Measurements from ENCODE around the gene TTLL6.

- TF ChIP-seq, protein P1, sequence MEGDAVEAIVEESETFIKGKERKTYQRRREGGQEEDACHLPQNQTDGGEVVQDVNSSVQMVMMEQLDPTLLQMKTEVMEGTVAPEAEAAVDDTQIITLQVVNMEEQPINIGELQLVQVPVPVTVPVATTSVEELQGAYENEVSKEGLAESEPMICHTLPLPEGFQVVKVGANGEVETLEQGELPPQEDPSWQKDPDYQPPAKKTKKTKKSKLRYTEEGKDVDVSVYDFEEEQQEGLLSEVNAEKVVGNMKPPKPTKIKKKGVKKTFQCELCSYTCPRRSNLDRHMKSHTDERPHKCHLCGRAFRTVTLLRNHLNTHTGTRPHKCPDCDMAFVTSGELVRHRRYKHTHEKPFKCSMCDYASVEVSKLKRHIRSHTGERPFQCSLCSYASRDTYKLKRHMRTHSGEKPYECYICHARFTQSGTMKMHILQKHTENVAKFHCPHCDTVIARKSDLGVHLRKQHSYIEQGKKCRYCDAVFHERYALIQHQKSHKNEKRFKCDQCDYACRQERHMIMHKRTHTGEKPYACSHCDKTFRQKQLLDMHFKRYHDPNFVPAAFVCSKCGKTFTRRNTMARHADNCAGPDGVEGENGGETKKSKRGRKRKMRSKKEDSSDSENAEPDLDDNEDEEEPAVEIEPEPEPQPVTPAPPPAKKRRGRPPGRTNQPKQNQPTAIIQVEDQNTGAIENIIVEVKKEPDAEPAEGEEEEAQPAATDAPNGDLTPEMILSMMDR (conservative IDR thresholded peaks at IDR 0.05; ENCODE audit: low read depth, low read length), result no peak
- no peak for TF ChIP-seq EZH2phosphoT487 (IDR thresholded peaks at IDR 0.05; ENCODE audit: borderline replicate concordance, low read length)
- no peak for TF ChIP-seq EZH2 (IDR thresholded peaks at IDR 0.05; ENCODE audit: low read length, unreplicated experiment)
These were observed 18.9 kb upstream of the TTLL6 start for GRCh38 chr17:48835971-48836370.
